Activated CD8-positive, alpha-beta memory T cell treated with anti-CD3 and anti-CD28 coated beads, Interleukin-2, amount 10 ng/mL, durations not matched to agents 7 days and 5 days (primary cell): ENCODE measurements around the gene GIPR. TPM values are rescaled to one million over a fixed set of nuclear protein-coding genes. Genes with fewer than 3 reads are reported as not detected.

Experiments
- ATAC-seq: fragments of 150-1000 bp; cut with Tn5 transposase; one replicate; pipeline ENCODE4 v1.10.0; 2021; ENCODE audit warnings: moderate library complexity
- CTCF ChIA-PET: fragments of 350-600 bp; sonication (Branson Sonifier 250); formaldehyde crosslinking; loops from one replicate; lab custom pipeline; 2021; ENCODE audit warnings: antibody characterized with exemption; lab: Charles Lee
- DNase-seq: peaks from one replicate; pipeline ENCODE4 v3.0.0-alpha.2; 2020
- H3K27ac Mint-ChIP-seq: one replicate; pipeline ENCODE4 v1.8.0; 2021; ENCODE audit warnings: mild to moderate bottlenecking, mixed read lengths
- H3K27me3 Mint-ChIP-seq: one replicate; pipeline ENCODE4 v1.8.0; 2021; ENCODE audit warnings: mixed read lengths
- H3K36me3 Mint-ChIP-seq: one replicate; pipeline ENCODE4 v1.8.0; 2021; ENCODE audit warnings: mild to moderate bottlenecking, mixed read lengths
- H3K4me1 Mint-ChIP-seq: one replicate; pipeline ENCODE4 v1.8.0; 2021; ENCODE audit warnings: mixed read lengths
- H3K4me3 Mint-ChIP-seq: one replicate; pipeline ENCODE4 v1.8.0; 2021; ENCODE audit warnings: mild to moderate bottlenecking, moderate library complexity, mixed read lengths
- H3K9me3 Mint-ChIP-seq: one replicate; pipeline ENCODE4 v1.8.0; 2022; ENCODE audit warnings: low read depth, mixed read lengths
- total RNA-seq, 2 experiments: library from RNA; stranded (reverse); gene quantifications; one replicate each; pipeline ENCODE4 v1.2.3, GENCODE V29; 2021

The GIPR gene
- total RNA-seq, 2 experiments from 2014 or later: 12.1 to 14.7 TPM

GRCh38 chr19:45638930-45639729 is 28.9 kb upstream of the GIPR start, which contains the start of gene EML2:
TSS of gene EML2 (minus strand) at chr19:45639397. CDS start at chr19:45639376, 21 bp downstream.
- no peaks in the 10 kb centered on the region for H3K27me3 Mint-ChIP-seq
- H3K4me3 Mint-ChIP-seq: peak within 1 kb of the TSS; percentile 98
- no peaks in the 10 kb centered on the region for H3K9me3 Mint-ChIP-seq
- DNase-seq (peak; percentile 80), ATAC-seq (peak; percentile 32)
- H3K27ac Mint-ChIP-seq: peak within 1 kb of the TSS; percentile 91
- CTCF ChIA-PET: interaction anchor here (0.6 to 5.0 kb wide), 13 partner anchors 9 to 200 kb away, joined by 3 to 50 read pairs (median 4); partner anchors contain the start of genes QPCTL and SNRPD2
- H3K4me1 Mint-ChIP-seq: peaks cover 44% of the 10 kb centered on the region
- H3K36me3 Mint-ChIP-seq: peaks cover 8% of the 10 kb centered on the region

GRCh38 chr19:45640849-45641273 is 27.2 kb upstream of the GIPR start:
- H3K36me3 Mint-ChIP-seq: peaks cover 8% of the 10 kb centered on the region
- peaks cover 44% of the 10 kb centered on the region for H3K4me1 Mint-ChIP-seq

GRCh38 chr19:45641274-45642105 is 26.5 kb upstream of the GIPR start:
- H3K36me3 Mint-ChIP-seq: peaks cover 8% of the 10 kb centered on the region
- H3K4me3 Mint-ChIP-seq: peak overlapping the region; percentile 73
- H3K9me3 Mint-ChIP-seq: no peaks in the 10 kb centered on the region
- ATAC-seq: peak; percentile 54
- H3K27me3 Mint-ChIP-seq: no peaks in the 10 kb centered on the region
- peak; percentile 98 for DNase-seq
- CTCF ChIA-PET: interaction anchor here (0.6 to 5.0 kb wide), 44 partner anchors 8 to 237 kb away, joined by 3 to 71 read pairs (median 8); partner anchors contain the start of genes FOSB, GIPR, OPA3 and PPM1N
- peaks cover 50% of the 10 kb centered on the region for H3K4me1 Mint-ChIP-seq
- H3K27ac Mint-ChIP-seq: peak overlapping the region; percentile 99

More at GRCh38 chr19:45640849-45641273, 27.2 kb upstream of the GIPR start:
- DNase-seq: peak; percentile 87
- peak overlapping the region; percentile 99 for H3K27ac Mint-ChIP-seq
- no peaks in the 10 kb centered on the region for H3K27me3 Mint-ChIP-seq
- H3K4me3 Mint-ChIP-seq: peak overlapping the region; percentile 73
- CTCF ChIA-PET: interaction anchor here (0.6 to 5.0 kb wide), 27 partner anchors 7 to 202 kb away, joined by 3 to 71 read pairs (median 11); partner anchors contain the start of genes FOSB, GIPR, OPA3 and PPM1N
- H3K9me3 Mint-ChIP-seq: no peaks in the 10 kb centered on the region
- ATAC-seq: no peak

- no peaks in the 10 kb centered on the region for H3K27me3 Mint-ChIP-seq
- peak overlapping the region; percentile 73 for H3K4me3 Mint-ChIP-seq
- peak overlapping the region; percentile 99 for H3K27ac Mint-ChIP-seq
- DNase-seq (peak; percentile 93), ATAC-seq (peak; percentile 7)
- H3K9me3 Mint-ChIP-seq: no peaks in the 10 kb centered on the region
- peaks cover 6% of the 10 kb centered on the region for H3K36me3 Mint-ChIP-seq
- H3K4me1 Mint-ChIP-seq: peaks cover 46% of the 10 kb centered on the region
- CTCF ChIA-PET: interaction anchor here (0.5 to 5.0 kb wide), 38 partner anchors 10 to 226 kb away, joined by 3 to 71 read pairs (median 8); partner anchors contain the start of genes FOSB, GIPR, OPA3 and PPM1N
Measured at GRCh38 chr19:45643024-45643926, 24.7 kb upstream of the GIPR start.

- H3K4me1 Mint-ChIP-seq: peaks cover 39% of the 10 kb centered on the region
- no peak for ATAC-seq
- DNase-seq: no peak
- CTCF ChIA-PET: interaction anchor here (1.2 to 5.0 kb wide), 17 partner anchors 10 to 227 kb away, joined by 3 to 71 read pairs (median 18); partner anchors contain the start of genes GIPR, OPA3, PPM1N and QPCTL
- H3K9me3 Mint-ChIP-seq: no peaks in the 10 kb centered on the region
- H3K27ac Mint-ChIP-seq: no peak overlapping the region
- no peaks in the 10 kb centered on the region for H3K27me3 Mint-ChIP-seq
- peak overlapping the region; percentile 73 for H3K4me3 Mint-ChIP-seq
- peaks cover 5% of the 10 kb centered on the region for H3K36me3 Mint-ChIP-seq
Measured at GRCh38 chr19:45643927-45644771, 23.9 kb upstream of the GIPR start.

GRCh38 chr19:45645068-45645630 is 22.9 kb upstream of the GIPR start:
- Mint-ChIP-seq H3K4me3 (peak overlapping the region; percentile 78), H3K4me1 (peaks cover 36% of the 10 kb centered on the region), H3K27me3 (no peaks in the 10 kb centered on the region), H3K36me3 (peaks cover 5% of the 10 kb centered on the region), H3K9me3 (no peaks in the 10 kb centered on the region), H3K27ac (no peak overlapping the region)
- no peak for DNase-seq
- no peak for ATAC-seq
- CTCF ChIA-PET: interaction anchor here (0.5 to 2.1 kb wide), 17 partner anchors 9 to 565 kb away, joined by 3 to 10 read pairs (median 4); partner anchors contain the start of gene SNRPD2

GRCh38 chr19:45645631-45646344 is 22.2 kb upstream of the GIPR start:
- Mint-ChIP-seq H3K4me3 (peak overlapping the region; percentile 78), H3K36me3 (peaks cover 3% of the 10 kb centered on the region), H3K4me1 (peaks cover 33% of the 10 kb centered on the region), H3K27me3 (no peaks in the 10 kb centered on the region), H3K27ac (peak overlapping the region; percentile 79), H3K9me3 (no peaks in the 10 kb centered on the region)
- CTCF ChIA-PET: interaction anchor here (0.7 to 2.1 kb wide), 19 partner anchors 8 to 217 kb away, joined by 3 to 10 read pairs (median 4); partner anchors contain the start of gene SNRPD2
- peak; percentile 57 for ATAC-seq
- peak; percentile 93 for DNase-seq

- H3K9me3 Mint-ChIP-seq: no peaks in the 10 kb centered on the region
- no peaks in the 10 kb centered on the region for H3K27me3 Mint-ChIP-seq
- DNase-seq (no peak), ATAC-seq (no peak)
- no peaks in the 10 kb centered on the region for H3K36me3 Mint-ChIP-seq
- H3K4me1 Mint-ChIP-seq: peaks cover 27% of the 10 kb centered on the region
- H3K27ac Mint-ChIP-seq: peak overlapping the region; percentile 79
- H3K4me3 Mint-ChIP-seq: peak overlapping the region; percentile 78
- CTCF ChIA-PET: interaction anchor here (0.8 to 2.1 kb wide), 17 partner anchors 8 to 218 kb away, joined by 3 to 10 read pairs (median 4); partner anchors contain the start of gene SNRPD2
Measured at GRCh38 chr19:45646345-45646698, 21.7 kb upstream of the GIPR start.

- CTCF ChIA-PET: interaction anchor here (0.7 to 1.1 kb wide), 3 partner anchors 22 to 114 kb away, joined by 4 read pairs; no protein-coding TSS in a partner anchor
- H3K36me3 Mint-ChIP-seq: no peaks in the 10 kb centered on the region
- ATAC-seq: no peak
- H3K4me3 Mint-ChIP-seq: no peak overlapping the region
- no peak overlapping the region for H3K27ac Mint-ChIP-seq
- no peak for DNase-seq
- H3K9me3 Mint-ChIP-seq: no peaks in the 10 kb centered on the region
- H3K4me1 Mint-ChIP-seq: peaks cover 8% of the 10 kb centered on the region
- no peaks in the 10 kb centered on the region for H3K27me3 Mint-ChIP-seq
Measured at GRCh38 chr19:45650722-45651121, 17.3 kb upstream of the GIPR start.

GRCh38 chr19:45653634-45654033 is 14.4 kb upstream of the GIPR start:
- H3K36me3 Mint-ChIP-seq: no peaks in the 10 kb centered on the region
- no peaks in the 10 kb centered on the region for H3K27me3 Mint-ChIP-seq
- DNase-seq (no peak), ATAC-seq (no peak)
- H3K9me3 Mint-ChIP-seq: no peaks in the 10 kb centered on the region
- CTCF ChIA-PET: interaction anchor here (0.5 to 2.3 kb wide), 5 partner anchors 8 to 1014 kb away, joined by 3 to 7 read pairs (median 4); partner anchors contain the start of gene QPCTL
- no peaks in the 10 kb centered on the region for H3K4me1 Mint-ChIP-seq
- H3K4me3 Mint-ChIP-seq: no peak overlapping the region
- no peak overlapping the region for H3K27ac Mint-ChIP-seq
